NCI-H510A treated with DMSO at 0.1 percent for 48 hours (cell line): ENCODE results near the gene SERPINB8.

Source experiments
- DNase-seq: peaks from one replicate; lab custom pipeline; 2025; lab: John Stamatoyannopoulos, UW

SERPINB8 gene

GRCh38 chr18:64017870-64018269 is 48.0 kb downstream of the SERPINB8 start:
- DNase-seq: peak; percentile 82

GRCh38 chr18:64019922-64020756 is 50.3 kb downstream of the SERPINB8 start:
- no peak for DNase-seq

- DNase-seq: no peak
Observed at GRCh38 chr18:64026350-64026749, 56.5 kb downstream of the SERPINB8 start.

- no peak for DNase-seq
Observed at GRCh38 chr18:64027931-64028695, 58.2 kb downstream of the SERPINB8 start.

GRCh38 chr18:64029096-64029495 is 59.2 kb downstream of the SERPINB8 start:
- DNase-seq: no peak

GRCh38 chr18:64031411-64031810 is 61.5 kb downstream of the SERPINB8 start:
- no peak for DNase-seq

- no peak for DNase-seq
Observed at GRCh38 chr18:64032312-64032711, 62.4 kb downstream of the SERPINB8 start.

- peak; percentile 66 for DNase-seq
Observed at GRCh38 chr18:64037812-64038414, 68.0 kb downstream of the SERPINB8 start.
